ENCODE data around the gene BCCIP. TPM values are rescaled to one million over a fixed set of nuclear protein-coding genes. Genes with fewer than 3 reads are reported as not detected.
A peak's percentile ranks its signal among the peaks of the same experiment; 100 is the strongest.

Gene BCCIP
- total RNA-seq, 1 donor from 2014 or later: 36.9 TPM

GRCh38 chr10:125801574-125801973 lies 21.8 kb upstream of the BCCIP start:
- Histone ChIP-seq H3K9me3 (no peaks in the 10 kb centered on the region), H3K27ac (no peak overlapping the region), H3K36me3 (peaks cover 50% of the 10 kb centered on the region), H3K4me1 (no peaks in the 10 kb centered on the region), H3K27me3 (no peaks in the 10 kb centered on the region), H3K4me3 (no peak overlapping the region)
- intact Hi-C loops (cut with DNase I): no loop called here
- ATAC-seq (no peak), DNase-seq (no peak)
- TF ChIP-seq, protein P1, sequence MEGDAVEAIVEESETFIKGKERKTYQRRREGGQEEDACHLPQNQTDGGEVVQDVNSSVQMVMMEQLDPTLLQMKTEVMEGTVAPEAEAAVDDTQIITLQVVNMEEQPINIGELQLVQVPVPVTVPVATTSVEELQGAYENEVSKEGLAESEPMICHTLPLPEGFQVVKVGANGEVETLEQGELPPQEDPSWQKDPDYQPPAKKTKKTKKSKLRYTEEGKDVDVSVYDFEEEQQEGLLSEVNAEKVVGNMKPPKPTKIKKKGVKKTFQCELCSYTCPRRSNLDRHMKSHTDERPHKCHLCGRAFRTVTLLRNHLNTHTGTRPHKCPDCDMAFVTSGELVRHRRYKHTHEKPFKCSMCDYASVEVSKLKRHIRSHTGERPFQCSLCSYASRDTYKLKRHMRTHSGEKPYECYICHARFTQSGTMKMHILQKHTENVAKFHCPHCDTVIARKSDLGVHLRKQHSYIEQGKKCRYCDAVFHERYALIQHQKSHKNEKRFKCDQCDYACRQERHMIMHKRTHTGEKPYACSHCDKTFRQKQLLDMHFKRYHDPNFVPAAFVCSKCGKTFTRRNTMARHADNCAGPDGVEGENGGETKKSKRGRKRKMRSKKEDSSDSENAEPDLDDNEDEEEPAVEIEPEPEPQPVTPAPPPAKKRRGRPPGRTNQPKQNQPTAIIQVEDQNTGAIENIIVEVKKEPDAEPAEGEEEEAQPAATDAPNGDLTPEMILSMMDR (IDR thresholded peaks at IDR 0.05): no peak

- no peak overlapping the region for H3K27ac ChIP-seq
- peaks cover 53% of the 10 kb centered on the region for H3K36me3 ChIP-seq
- intact Hi-C loops (cut with DNase I): no loop called here
- ATAC-seq (no peak), DNase-seq (no peak)
- H3K27me3 ChIP-seq: no peaks in the 10 kb centered on the region
- H3K9me3 ChIP-seq: no peaks in the 10 kb centered on the region
- no peaks in the 10 kb centered on the region for H3K4me1 ChIP-seq
- TF ChIP-seq, protein P1 (IDR thresholded peaks at IDR 0.05): no peak
- H3K4me3 ChIP-seq: no peak overlapping the region
Measured at GRCh38 chr10:125802131-125802530, 21.2 kb upstream of the BCCIP start.

DNA sequence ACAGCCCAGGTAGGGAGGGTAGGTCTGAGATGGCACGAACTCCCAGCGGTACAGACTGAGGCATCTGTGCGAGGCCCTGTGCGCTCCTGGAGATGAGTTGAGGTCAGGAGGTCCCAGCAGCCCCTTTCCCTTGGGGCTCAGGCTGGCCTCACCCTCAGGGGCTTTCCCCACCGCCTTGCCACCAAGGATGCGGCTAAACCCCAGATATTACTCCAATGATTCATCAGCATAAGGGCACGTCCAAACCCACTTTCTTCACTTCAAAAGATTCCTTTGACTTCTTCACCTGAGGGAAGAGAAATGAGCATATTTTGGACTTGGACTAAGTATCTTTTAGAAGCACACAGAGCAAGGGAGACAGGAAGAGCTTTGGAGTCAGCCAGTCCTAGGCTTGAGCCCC lies 20.6 kb upstream of the BCCIP start:
- Histone ChIP-seq H3K4me1 (no peaks in the 10 kb centered on the region), H3K27me3 (no peaks in the 10 kb centered on the region), H3K9me3 (no peaks in the 10 kb centered on the region), H3K4me3 (no peak overlapping the region), H3K27ac (no peak overlapping the region), H3K36me3 (peaks cover 53% of the 10 kb centered on the region)
- no peak for DNase-seq
- intact Hi-C loops (cut with DNase I): no loop called here
- ATAC-seq: no peak
- TF ChIP-seq, protein P1 (IDR thresholded peaks at IDR 0.05): no peak

DNA sequence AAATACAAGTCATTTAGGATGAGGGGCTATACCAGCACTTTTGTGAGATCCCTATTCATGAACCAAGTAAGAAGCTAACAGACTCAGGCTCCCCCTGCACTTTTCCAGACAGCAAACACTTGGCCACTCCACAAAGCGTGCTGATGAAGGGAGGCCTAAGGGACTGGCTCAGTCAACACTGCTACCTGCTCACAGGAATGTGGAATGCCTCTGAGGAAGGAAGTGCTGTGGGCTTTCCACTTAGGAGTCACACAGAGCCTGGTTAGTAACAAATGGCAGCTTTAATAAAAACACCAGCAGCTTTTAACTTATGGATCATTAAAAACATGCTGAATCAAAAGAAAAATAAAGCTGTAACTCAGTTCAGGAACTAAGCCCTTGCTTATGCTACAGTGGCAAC lies 15.3 kb upstream of the BCCIP start:
- H3K9me3 ChIP-seq: no peaks in the 10 kb centered on the region
- intact Hi-C loops (cut with DNase I): no loop called here
- H3K4me1 ChIP-seq: no peaks in the 10 kb centered on the region
- peak; percentile 70 for ATAC-seq
- DNase-seq: no peak
- H3K27ac ChIP-seq: no peak overlapping the region
- H3K36me3 ChIP-seq: peaks cover 60% of the 10 kb centered on the region
- H3K4me3 ChIP-seq: no peak overlapping the region
- no peaks in the 10 kb centered on the region for H3K27me3 ChIP-seq
- TF ChIP-seq, protein P1 (IDR thresholded peaks at IDR 0.05): no peak

GRCh38 chr10:125811251-125811650 lies 12.1 kb upstream of the BCCIP start:
- H3K27ac ChIP-seq: no peak overlapping the region
- H3K27me3 ChIP-seq: no peaks in the 10 kb centered on the region
- H3K4me1 ChIP-seq: no peaks in the 10 kb centered on the region
- H3K4me3 ChIP-seq: no peak overlapping the region
- no peaks in the 10 kb centered on the region for H3K9me3 ChIP-seq
- no peak for ATAC-seq
- intact Hi-C loops (cut with DNase I): no loop called here
- TF ChIP-seq, protein P1 (IDR thresholded peaks at IDR 0.05): no peak
- DNase-seq: no peak
- H3K36me3 ChIP-seq: peaks cover 75% of the 10 kb centered on the region

DNA sequence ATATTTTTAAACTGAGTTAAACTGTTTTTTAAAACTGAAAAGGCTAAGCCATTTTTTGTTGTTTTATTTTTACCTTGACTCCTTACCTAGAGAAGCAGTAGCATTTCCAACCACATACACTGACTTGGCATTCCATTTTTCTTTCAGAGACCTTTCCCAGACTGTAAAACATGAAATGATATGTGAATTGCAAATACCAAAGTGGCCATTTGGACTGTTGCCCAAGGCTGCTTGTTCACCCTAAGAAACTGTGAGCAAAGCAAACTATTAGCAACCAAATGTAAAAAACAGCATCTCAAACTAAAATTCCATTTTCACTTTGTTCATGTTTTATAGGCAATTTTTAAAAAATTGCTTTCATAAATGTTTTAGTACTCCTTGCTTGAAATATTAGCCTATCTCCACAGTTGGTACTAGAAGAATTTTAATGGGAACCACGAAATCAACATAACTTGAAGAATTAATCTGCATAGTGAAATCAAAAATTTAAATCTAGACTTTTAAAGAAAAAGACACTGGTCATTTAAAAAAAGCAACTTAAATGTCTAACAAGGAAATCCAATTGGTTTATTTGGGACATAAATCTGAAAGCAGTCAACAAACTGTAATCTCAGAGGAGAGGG lies 11.1 kb upstream of the BCCIP start:
- intact Hi-C loops (cut with DNase I): no loop called here
- Histone ChIP-seq H3K36me3 (peaks cover 65% of the 10 kb centered on the region), H3K27me3 (no peaks in the 10 kb centered on the region), H3K4me1 (no peaks in the 10 kb centered on the region), H3K27ac (no peak overlapping the region), H3K4me3 (no peak overlapping the region), H3K9me3 (no peaks in the 10 kb centered on the region)
- TF ChIP-seq, protein P1 (IDR thresholded peaks at IDR 0.05): no peak
- DNase-seq (no peak), ATAC-seq (no peak)

Data from upper lobe of right lung (tissue), 1 donor.